Activated T-helper 1 cell treated with Interleukin-2 at 50 U/mL for 16 hours (primary cell): ENCODE data around the gene DBI.
A peak's percentile ranks its signal among the peaks of the same experiment; 100 is the strongest.
"Not testable (repeated sequence)": the region's sequence is repeated elsewhere in the genome, so short reads cannot be mapped to it uniquely, and the experiment has no call there.

Experiments
- DNase-seq: peaks from one replicate; pipeline ENCODE4 v3.0.0-alpha.2; 2020; ENCODE audit warnings: low read depth

Gene DBI

DNA sequence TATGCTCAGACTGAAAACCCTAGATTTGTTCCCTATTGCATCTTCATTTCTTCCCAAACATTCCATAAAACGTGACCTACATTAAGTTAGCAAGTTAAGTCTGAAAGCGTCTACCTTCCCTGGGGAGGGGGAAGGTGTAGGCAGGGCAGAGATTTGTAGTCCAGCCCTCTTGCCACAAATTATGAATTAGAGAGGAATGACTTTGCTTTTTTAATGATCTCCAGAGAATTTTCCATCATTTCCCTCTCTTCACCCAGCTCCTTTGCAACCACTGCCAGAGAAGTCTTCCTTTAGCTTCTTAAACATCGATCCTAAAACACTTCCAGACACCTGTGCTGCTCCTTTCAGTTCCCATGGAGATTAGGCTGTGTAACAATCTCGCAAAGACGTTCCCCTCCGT is 1.3 kb upstream of the DBI start:
- no peak for DNase-seq

DNA sequence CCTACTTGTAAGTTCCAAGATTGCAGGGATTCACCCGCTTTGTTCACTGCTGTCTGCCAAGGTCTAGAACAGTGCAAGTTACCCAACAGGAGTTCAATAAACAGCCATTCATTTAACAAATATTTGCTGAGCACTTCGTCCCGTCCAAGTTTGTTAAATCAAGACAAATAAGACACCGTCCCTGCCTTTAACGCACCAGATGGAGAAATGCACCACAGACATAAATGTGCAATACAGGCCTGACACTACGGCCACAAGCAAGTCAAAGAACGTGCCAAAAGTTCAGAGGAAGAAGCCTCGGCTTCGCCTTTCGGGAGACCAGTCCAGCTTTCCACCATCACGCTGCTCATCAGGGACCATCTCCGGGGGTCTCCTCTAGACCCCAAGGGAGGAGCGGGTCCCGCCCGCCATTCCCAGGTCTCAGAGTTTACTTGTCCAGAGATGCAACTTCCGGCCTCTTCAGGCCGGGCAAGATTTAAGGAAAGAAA is 572 bp upstream of the DBI start:
- no peak for DNase-seq

DNA sequence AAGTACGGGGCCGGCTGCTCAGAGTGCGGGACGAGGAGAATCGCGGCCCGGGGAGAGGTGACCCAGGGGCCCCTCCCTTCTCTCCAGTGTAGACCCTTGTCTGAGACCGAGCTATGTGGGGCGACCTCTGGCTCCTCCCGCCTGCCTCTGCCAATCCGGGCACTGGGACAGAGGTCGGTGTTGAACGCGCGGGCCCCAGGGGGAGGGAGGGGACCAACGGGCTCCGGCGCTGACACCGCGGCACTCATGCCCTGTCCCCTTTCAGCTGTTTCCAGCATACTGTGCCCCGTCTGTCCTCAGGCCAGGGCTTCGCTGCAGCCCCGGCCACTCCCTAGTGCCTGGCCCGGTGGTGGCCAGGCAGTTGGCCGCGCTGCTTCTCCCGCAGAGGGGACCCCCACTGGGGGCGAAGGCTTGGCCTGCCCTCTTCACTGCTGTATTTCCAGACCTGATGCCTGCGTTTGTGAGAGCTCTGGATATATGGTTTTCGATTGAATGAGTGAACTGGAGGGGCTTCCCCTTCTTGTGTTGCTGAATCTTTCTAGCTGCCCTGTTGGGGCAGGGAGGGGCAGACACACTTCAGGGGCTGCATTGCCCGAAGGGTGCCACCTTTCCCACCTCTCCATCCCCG is 809 bp downstream of the DBI start:
- DNase-seq: peak; percentile 10

DNA sequence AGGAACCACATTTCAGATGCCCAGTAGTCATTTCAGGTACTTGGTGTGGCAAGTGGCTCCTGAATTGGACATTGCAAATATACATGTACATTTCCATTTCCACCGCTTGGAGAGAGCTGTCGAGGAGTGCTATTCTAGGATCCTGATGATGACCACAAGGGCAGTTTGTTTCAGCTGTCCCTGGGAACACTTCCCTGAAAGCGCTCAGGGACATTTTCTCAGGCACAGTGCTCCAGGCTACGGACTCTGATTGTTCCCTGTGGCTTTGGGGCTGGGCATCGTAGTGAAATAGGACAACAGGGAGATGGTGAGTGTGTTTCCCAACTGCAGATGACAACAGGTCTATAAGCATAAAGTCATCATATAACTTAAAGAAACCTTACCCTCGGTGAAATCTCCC is 3.1 kb downstream of the DBI start:
- no peak for DNase-seq

DNA sequence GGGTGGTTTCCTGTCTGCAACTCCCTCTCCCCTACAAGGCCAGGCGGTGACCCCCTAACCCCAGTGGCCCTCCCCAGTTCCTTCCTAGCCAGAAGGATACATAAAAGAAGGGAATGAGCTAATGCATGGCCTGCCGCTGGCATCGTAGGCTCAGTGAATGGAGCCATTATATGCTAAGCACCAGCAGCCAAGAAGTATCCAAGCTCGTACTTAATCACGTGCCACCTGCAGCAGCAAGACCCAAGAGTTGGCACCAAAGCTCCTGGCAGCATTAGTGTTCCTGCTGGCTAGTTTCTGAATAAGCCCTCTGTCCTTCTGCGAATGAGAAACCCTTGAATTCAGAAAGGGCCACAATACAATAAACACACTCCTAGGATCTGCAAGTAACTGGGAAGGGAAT is 4.3 kb downstream of the DBI start:
- no peak for DNase-seq

DNA sequence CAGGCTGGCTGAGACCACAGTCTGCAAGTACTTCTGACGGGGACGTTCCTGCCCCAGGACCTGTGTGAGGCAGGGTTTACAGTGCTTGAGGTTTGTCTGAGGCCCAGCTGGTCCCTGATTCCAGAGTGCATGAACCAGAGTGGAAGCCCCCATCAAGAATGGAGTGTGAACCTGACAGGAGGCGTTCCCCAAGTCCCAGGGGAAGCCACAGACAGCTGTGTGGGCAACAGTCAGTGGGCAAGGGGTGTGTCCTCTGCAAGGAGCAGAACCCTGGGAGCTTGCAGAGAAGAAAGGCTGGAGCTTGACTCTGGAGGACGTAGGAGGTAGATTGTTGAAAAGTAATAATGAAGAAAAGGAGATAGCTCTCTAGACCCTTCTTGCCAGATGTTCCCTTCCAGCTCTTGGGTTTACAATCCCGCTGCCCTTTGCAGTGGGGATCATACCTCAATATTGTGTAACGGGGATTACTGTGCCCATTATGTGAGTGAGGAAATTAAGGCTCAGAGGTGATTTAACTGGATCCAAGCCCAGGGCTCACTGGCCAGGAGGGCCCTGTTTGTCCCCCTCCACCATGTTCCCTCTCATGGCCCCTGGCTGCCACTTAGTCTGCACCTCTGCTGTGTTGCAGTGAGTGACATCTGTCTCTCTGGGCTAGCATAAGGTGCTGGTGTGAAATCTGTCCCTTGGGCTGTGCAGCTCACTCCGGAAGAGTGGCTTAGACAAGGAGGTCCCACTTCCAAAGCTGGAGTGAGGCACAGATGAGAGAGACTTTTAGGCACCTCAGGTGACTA is 6.2 kb downstream of the DBI start:
- no peak for DNase-seq

DNA sequence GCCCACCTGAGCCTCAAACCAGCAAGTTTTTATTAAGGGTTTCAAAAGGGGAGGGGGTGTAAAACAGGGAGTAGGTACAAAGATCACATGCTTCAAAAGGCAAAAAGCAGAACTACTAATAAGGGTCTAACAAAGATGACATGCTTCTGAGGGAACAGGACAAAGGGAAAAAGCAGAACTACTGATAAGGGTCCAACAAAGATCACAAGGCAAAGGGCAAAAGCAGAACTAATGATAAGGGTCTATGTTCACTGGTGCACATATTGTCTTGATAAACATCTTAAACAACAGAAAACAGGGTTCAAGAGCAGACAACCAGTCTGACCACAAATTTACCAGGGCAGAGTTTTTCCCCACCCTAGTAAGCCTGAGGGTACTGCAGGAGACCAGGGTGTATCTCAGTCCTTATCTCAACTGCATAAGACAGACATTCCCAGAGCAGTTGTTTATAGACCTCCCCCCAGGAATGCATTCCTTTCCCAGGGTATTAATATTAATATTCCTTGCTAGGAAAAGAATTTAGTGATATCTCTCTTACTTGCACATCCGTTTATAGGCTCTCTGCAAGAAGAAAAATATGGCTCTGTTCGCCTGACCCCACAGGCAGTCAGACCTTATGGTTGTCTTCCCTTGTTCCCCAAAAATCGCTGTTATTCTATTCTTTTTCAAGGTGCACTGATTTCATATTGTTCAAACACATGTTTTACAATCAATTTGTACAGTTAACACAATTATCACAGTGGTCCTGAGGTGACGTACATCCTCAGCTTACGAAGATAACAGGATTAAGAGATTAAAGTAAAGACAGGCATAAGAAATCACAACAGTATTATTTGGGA is 7.3 kb downstream of the DBI start:
- not testable (repeated sequence) for DNase-seq

DNA sequence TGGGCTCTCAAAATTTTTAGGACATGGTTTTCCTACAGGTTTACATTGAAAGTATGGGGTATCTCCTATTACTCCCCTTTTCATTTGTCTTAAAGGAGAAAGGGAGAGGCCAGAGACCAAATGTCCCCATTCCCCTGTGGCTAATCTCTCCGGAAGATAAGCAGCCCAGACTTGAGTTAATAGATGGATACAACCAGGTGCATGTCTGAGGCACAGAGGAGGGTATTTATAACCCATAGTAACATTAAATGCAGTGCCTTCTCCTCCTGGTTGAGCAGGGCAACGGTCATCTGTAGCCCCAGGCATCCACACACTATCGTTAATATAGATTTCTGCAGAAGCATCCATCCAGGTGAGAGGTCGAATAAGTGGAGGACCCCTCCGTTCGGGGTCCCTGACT is 9.6 kb downstream of the DBI start:
- not testable (repeated sequence) for DNase-seq

DNA sequence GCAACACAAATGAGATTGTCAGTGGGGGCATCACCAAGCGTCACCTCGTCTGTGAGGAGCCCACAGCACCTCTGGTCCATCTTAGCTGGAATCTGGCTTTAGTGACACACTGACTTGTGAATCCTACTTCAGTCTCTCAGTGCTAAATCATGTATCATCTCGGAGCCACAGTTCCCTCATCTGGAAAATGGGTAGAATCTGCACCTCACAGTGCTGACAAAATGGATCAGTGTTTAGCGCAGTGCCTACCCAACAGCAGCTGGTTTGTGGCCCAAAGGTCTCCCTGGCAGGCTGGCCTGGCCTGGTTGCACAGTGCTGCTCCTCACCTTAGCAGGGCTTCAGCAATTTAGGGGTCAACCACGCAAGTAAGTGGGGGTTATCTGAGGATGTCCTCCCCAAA is 10.0 kb downstream of the DBI start:
- no peak for DNase-seq

DNA sequence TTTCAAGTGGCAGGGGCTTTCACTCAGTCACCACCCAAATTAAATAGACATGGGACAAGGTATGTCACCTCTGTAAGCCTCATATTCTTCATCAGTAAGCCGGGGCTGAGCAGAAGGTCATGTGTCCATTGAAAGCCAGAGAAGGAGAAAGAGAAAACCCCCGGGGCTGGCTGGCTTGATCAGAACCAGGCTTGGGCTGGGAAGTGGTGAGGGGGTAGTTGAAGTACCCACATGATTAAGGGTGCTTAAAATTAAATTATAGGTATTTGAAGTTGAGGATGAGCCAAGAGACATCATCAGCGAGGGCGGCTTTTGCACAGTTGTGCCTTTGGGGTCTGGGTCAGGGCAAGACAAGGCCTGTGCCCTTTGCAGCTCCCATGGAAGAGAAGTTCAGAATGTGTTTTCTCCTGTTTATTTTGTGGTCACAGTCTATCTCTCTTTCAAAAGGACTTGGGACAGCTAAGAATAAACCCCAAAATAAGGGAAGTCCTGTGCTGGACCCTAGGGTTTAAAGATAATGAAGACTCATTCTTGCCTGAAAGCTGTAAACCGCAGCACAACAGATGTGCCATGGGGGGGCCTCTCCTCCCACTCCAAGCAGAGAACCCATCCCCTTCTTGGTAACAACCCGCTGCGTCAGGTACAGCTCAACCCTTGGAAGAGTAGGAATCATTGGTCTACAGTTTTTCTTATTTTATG is 10.7 kb downstream of the DBI start:
- no peak for DNase-seq

DNA sequence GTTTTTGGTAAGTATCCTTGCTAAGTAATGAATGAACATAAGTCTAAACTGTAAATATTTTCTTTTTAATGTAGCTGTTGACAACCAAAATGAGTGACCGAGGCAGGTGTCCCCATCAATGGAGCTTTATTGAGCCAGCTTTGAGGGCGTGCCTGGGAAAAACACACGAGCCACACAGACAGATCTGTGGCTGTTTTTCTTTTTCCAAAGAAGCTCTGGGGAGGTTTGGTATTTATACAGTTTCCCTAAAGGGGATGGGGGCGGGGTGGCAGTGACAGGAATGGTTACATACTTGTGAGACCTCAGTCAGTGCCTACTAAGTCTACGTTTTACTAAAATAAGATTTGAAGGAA is 11.2 kb downstream of the DBI start:
- no peak for DNase-seq

DNA sequence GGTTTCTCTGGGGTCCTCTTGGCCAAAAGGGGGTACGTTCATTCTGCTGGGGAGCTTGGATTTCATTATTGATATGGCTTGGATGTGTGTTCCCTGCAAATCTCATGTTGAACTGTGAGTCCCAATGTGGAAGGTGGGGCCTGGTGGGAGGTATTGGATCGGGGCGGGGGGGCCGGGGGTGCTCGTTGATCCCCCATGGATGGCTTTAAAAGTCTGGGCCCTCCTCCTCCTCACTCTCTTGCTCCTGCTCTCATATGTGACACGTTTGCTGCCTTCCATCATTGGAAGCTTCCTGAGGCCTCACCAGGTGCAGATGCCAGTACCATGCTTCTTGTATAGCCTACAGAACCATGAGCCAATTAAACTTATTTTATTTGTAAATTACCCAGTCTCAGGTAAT is 11.8 kb downstream of the DBI start:
- DNase-seq: no peak

DNA sequence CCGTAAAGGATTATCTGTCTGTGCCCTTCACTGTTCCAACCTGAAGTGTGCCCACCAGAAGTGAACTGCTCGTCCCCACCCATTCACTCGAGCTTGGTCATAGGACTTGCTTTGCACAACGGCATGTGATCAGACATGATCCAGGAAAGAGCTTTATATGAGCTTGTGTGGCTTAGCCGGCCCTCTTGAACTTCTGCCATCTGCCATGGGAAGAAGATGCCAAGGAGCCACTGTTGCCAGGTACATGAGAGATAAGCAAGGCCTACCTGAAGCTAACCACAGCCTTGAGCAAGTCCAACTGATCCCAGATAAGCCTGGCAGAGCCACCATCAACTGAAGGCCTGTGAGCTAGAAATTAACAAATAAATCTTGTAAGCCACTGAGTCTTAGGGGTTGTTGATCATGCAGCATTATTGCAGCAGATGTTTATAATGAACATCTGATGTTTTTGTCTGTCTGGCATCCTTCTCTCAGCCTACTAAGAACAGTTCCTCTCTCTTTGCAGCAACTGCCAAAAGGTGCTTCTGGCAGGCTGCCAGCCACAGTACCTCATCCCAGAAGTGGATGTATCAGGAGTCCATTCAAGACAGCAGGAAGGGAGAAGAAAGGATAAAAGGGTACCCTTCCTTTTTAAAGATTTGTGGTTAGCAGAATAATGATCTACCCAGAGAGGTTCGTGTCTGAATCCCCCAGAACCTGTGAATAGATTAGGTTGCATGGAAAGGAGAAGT is 16.8 kb downstream of the DBI start:
- no peak for DNase-seq

DNA sequence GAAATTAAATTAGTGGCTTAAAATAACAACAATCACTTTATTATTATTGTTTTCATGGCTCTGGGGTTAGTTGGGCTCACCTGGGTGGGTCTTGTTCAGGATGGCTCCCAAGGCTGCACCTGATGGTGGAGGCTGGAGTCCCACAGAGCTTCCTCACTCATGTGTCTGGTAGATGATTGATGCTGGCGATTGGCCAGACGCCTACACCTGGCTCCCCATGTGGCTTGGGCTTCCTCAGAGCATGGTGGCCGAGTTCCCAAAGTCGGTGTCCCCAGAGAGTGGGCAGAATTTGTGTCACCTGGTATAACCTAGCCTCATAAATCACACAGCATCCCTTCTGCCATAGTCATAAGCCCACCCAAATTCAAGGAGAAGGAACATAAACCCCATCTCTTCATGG is 18.2 kb downstream of the DBI start:
- no peak for DNase-seq

DNA sequence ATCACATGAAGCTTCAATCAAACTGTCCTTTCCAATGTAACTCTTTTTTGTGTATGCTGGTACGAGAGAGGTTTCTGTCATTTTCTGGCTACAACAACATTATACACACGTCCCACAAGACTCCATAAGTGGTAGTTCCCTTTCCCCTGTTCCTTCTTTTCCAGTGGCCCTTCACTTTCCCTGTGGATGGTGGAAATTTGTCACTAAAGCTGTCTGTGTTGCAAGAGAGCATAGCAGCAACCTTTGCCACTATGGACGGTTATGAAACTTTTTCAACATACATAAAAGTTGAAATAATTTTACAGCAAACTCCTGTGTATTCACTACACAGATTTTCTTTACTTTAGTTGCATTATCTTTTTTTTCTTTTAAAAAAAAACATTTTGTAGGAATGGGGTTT is 18.7 kb downstream of the DBI start:
- no peak for DNase-seq

DNA sequence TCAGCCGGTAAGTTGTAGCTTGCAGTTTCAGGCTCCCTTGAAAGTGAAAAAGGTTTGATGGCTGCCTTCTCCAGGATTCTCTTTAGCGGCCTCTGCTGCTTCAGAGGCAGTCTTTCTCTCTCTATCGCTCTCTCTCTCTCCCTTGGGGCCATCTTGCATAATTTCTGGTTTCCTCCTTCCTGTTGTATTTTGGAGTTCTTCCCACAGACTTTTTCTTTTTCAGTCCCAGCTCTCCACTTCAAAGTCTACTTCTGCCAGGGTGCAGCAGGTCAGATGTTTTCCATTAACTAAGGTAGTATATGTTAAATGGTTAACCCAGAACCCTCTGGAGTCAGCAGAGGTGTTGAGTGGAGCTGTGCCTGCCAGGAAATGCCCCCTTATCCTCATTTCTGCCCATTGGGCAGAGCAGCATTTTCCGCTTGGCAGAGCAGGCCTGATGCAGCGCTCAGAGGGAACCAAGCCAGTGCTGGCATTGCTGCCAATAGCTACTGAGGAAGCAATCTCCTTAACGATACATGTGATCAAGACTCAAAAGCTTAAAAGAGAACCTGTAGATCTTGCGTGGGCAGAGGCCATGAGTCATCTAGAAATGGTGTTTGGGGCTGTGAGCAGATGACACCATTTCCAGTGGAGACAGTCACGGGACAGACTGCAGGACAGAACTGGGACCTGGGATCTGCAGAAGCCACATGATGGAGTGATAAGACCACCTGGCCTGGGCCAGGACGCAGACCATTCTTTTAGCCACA is 20.8 kb downstream of the DBI start:
- no peak for DNase-seq

DNA sequence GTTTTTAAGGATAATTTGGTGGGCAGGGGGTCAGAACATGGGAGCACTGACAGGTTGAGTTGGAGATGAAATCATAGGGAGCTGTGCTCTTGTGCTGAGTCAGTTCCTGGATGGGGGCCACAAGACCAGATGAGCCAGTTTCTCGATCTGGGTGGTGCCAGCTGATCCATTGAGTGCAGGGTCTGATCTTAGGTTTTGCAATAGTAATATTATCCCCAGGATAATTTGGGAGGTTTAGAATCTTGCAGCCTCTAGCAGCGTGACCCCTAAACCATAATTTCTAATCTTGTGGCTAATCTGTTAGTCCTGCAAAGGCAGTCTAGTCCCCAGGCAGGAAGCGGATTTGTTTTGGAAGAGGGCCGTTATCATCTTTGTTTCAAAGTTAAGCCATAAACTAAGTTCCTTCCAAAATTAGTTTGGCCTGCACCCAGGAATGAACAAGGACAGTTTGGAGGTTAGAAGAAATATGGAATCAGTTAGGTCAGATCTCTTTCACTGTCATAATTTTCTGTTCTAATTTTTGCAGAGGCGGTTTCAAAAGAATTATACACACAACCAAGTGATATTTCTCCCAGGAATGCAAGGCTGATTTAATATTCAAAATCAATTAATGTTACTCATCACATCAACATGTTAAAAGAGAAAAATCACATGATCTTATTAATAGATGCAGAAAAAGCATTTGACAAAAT is 23.0 kb downstream of the DBI start:
- DNase-seq: no peak

DNA sequence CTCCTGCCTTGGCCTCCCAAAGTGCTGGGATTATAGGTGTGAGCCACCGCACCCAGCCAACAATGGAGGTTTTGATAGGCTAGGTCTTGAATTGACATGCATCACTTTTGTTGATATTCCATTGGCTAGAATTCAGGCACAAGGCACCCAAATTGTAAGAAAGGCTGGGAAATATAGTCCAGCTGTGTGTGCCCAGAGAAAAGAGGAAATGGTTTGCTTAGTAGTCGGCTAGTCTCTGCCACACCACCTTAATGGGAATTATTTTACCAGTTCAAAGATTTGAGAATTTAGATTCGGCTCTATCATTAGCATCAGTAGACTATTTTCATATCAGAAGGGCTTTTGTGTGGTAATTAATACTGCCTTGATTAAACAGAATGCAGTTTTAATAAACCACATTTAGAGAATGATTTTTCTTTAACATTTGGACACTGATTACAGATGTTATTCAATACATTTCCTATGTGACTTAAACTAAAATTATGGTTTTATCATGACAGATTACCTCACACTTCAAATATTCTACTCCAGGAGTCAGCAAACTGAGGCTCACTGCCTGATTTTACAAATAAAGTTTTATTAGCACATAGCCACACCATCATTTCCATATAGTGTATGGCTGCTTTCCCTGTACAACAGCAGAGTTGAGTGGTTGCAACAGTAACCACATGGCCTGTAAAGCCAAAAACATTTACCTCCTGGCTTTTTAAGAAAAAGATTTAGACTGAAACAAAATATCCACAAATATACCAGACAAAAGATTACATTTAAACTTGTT is 27.4 kb downstream of the DBI start:
- no peak for DNase-seq

DNA sequence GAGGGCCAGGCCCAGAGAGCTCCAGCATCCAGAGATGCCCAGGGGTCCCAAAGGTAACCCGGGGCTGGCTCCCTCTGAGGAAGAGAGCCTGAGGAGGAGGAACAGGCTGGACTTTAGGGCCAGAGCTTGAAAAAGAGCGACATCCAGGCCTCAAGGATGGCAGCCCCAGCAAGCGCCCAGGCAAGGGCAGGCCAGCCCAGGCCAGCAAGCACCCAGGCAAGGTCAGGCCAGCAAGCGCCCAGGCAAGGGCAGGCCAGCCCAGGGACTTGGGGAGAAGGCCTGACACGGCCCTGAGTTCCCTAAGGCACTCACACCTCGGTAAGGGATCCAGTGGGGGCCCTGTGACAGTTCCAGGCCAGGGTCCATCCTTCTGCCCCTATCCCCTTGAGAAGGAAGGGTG is 30.4 kb downstream of the DBI start:
- DNase-seq: no peak

DNA sequence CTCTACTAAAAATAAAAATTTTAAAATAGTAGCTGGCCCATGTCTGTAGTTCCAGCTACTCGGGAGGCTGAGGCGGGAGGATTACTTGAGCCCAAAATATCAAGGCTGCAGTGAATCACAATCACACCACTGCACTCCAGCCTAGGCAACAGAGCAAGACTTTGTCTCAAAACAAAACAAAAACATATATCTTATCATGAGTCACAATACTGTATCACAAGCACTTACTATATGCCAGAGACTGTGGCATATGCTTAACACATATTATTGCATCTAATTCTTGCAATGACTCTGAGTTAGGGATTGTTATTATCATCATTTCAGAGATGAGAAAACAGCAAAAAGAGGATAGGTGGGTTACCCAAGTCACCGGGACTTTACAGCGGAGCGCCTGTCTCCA is 35.3 kb downstream of the DBI start:
- DNase-seq: no peak
